GM23338 (cell line): ENCODE data around the gene STK17A. TPM values are rescaled to one million over a fixed set of nuclear protein-coding genes. Genes with fewer than 3 reads are reported as not detected.
"Not testable (repeated sequence)": the region's sequence is repeated elsewhere in the genome, so short reads cannot be mapped to it uniquely, and the experiment has no call there.

Experiments
- ATAC-seq: fragments of 200-7000 bp; cut with Tn5 transposase; 3 replicates; pipeline ENCODE4 v1.9.1; 2020
- DNase-seq: peaks from one replicate; pipeline ENCODE4 v3.0.0-alpha.2; 2015; ENCODE audit warnings: low spot score
- H2AFZ ChIP-seq: fragments of 200-600 bp; sonication (generic); 2 replicates; pipeline ENCODE4 v1.8.0; 2016; ENCODE audit warnings: antibody characterized with exemption, mild to moderate bottlenecking, moderate library complexity
- H3F3A ChIP-seq: fragments of 200-600 bp; sonication (generic); replicated peaks from 2 replicates; pipeline ENCODE4 v1.8.0; 2017; ENCODE audit warnings: antibody characterized with exemption, mixed run types, low read depth
- H3K27ac ChIP-seq: fragments of 200-600 bp; sonication (generic); 2 replicates; pipeline ENCODE4 v1.6.1; 2016; ENCODE audit warnings: low read depth
- H3K27me3 ChIP-seq: fragments of 200-600 bp; sonication (generic); 2 replicates; pipeline ENCODE4 v1.8.0; 2016; ENCODE audit warnings: mild to moderate bottlenecking, mixed run types, moderate library complexity; ENCODE audit not compliant: insufficient read depth
- H3K36me3 ChIP-seq: fragments of 200-600 bp; sonication (generic); 2 replicates; pipeline ENCODE4 v1.8.0; 2016; ENCODE audit warnings: mild to moderate bottlenecking; ENCODE audit not compliant: insufficient read depth
- H3K4me1 ChIP-seq: fragments of 200-600 bp; sonication (generic); 2 replicates; pipeline ENCODE4 v1.8.0; 2016; ENCODE audit warnings: mild to moderate bottlenecking, moderate library complexity; ENCODE audit not compliant: insufficient read depth
- H3K4me2 ChIP-seq: fragments of 200-600 bp; sonication (generic); 2 replicates; pipeline ENCODE4 v1.7.1; 2017; ENCODE audit warnings: mixed run types
- H3K4me3 ChIP-seq: fragments of 200-600 bp; sonication (generic); 2 replicates; pipeline ENCODE4 v1.6.1; 2016; ENCODE audit warnings: mixed run types
- H3K79me2 ChIP-seq: fragments of 200-600 bp; sonication (generic); replicated peaks from 2 replicates; pipeline ENCODE4 v1.8.0; 2017; ENCODE audit warnings: mild to moderate bottlenecking; ENCODE audit not compliant: insufficient read depth
- H3K9me2 ChIP-seq: fragments of 200-600 bp; sonication (generic); 2 replicates; pipeline ENCODE4 v1.8.0; 2017; ENCODE audit not compliant: insufficient read depth
- H4K20me1 ChIP-seq: fragments of 200-600 bp; sonication (generic); replicated peaks from 2 replicates; pipeline ENCODE4 v1.8.0; 2017; ENCODE audit warnings: mild to moderate bottlenecking; ENCODE audit not compliant: insufficient read depth
- H3K27ac Mint-ChIP-seq: 2 replicates; pipeline ENCODE4 v1.8.0; 2020; ENCODE audit warnings: inconsistent platforms, mild to moderate bottlenecking, moderate library complexity, mixed read lengths
- H3K27me3 Mint-ChIP-seq: 3 replicates; pipeline ENCODE4 v1.8.0; 2022; ENCODE audit warnings: low read depth, mild to moderate bottlenecking, moderate library complexity, mixed read lengths, inconsistent platforms; ENCODE audit not compliant: insufficient read depth, poor library complexity
- H3K36me3 Mint-ChIP-seq: 3 replicates; pipeline ENCODE4 v1.8.0; 2021; ENCODE audit warnings: low read depth, mild to moderate bottlenecking, inconsistent platforms, moderate library complexity, mixed read lengths
- H3K4me1 Mint-ChIP-seq: 3 replicates; pipeline ENCODE4 v1.8.0; 2020; ENCODE audit warnings: mild to moderate bottlenecking, inconsistent platforms, mixed read lengths
- H3K4me3 Mint-ChIP-seq: 3 replicates; pipeline ENCODE4 v1.8.0; 2021; ENCODE audit warnings: moderate library complexity, mild to moderate bottlenecking, inconsistent platforms, mixed read lengths
- H3K9me3 Mint-ChIP-seq: 3 replicates; pipeline ENCODE4 v1.8.0; 2020; ENCODE audit warnings: moderate library complexity, mild to moderate bottlenecking, inconsistent platforms, mixed read lengths
- CTCF ChIP-seq, 2 experiments: fragments of 200-600 bp in 1 of 2; sonication (generic) in 1 of 2; conservative IDR thresholded peaks; 2 replicates each; pipeline versions ENCODE4 v1.5.1 to v1.6.1; 2016 to 2017; ENCODE audit warnings: antibody characterized with exemption in 2 of 2, low read depth in 2 of 2, mild to moderate bottlenecking in 2 of 2, moderate library complexity in 1 of 2
- EZH2 ChIP-seq: fragments of 200-600 bp; sonication (generic); IDR thresholded peaks from one replicate; pipeline ENCODE4 v1.8.0; 2017; ENCODE audit warnings: antibody characterized with exemption, mild to moderate bottlenecking, low read depth; ENCODE audit not compliant: unreplicated experiment
- EZH2phosphoT487 ChIP-seq: fragments of 200-600 bp; sonication (generic); IDR thresholded peaks from one replicate; pipeline ENCODE4 v1.8.1; 2018; ENCODE audit warnings: antibody characterized with exemption; ENCODE audit not compliant: unreplicated experiment
- NANOG ChIP-seq: IDR thresholded peaks from 2 replicates; pipeline ENCODE4 v1.6.1; 2016; ENCODE audit warnings: antibody characterized with exemption, borderline replicate concordance
- POLR2AphosphoS5 ChIP-seq: IDR thresholded peaks from 2 replicates; pipeline ENCODE4 v1.6.1; 2016; ENCODE audit warnings: antibody characterized with exemption, low read depth
- REST ChIP-seq: IDR thresholded peaks from one replicate; pipeline ENCODE4 v1.6.1; 2018; ENCODE audit warnings: antibody characterized with exemption; ENCODE audit not compliant: unreplicated experiment
- STAT1 ChIP-seq: IDR thresholded peaks from one replicate; pipeline ENCODE4 v1.6.1; 2016; ENCODE audit warnings: antibody characterized with exemption; ENCODE audit not compliant: unreplicated experiment
- polyA plus RNA-seq: library from polyadenylated mRNA; unstranded; fragments of >200 nt; fragmentation: Nextera tagmentation; extraction: Ambion mirVana; gene quantifications from 2 replicates; pipeline ENCODE4 v1.2.1, GENCODE V29; 2016
- total RNA-seq: library from RNA; depleted of rRNA; stranded (reverse); fragments of >200 nt; shearing (Covaris generic); gene quantifications from 2 replicates; pipeline ENCODE4 v1.2.3, GENCODE V29; 2014

Gene STK17A
- total and polyA plus RNA-seq, 2 experiments from 2014 or later = 21.2 to 21.8 TPM

GRCh38 chr7:43572516-43573049 lies 10.3 kb upstream of the STK17A start (continued):
- TF ChIP-seq REST (no peak), NANOG (no peak), CTCF (conservative IDR thresholded peaks at IDR 0.05; ENCODE audit: low read depth in 2 of 2) (no peak)

- H3K79me2 ChIP-seq, H3K4me3 ChIP-seq, H3K4me2 ChIP-seq, H3K4me1 ChIP-seq, H3K27me3 ChIP-seq, H3K36me3 ChIP-seq, H3K4me3 Mint-ChIP-seq, H3K9me3 Mint-ChIP-seq, H2AFZ ChIP-seq, H3K27ac Mint-ChIP-seq, H3K27me3 Mint-ChIP-seq, ATAC-seq, H3F3A ChIP-seq, DNase-seq, H3K27ac ChIP-seq, H3K36me3 Mint-ChIP-seq, H4K20me1 ChIP-seq, H3K4me1 Mint-ChIP-seq: not testable (repeated sequence)
- peaks cover 12% of the 10 kb centered on the region for H3K9me2 ChIP-seq
Observed at GRCh38 chr7:43573832-43574231, 9.1 kb upstream of the STK17A start.

- Histone ChIP-seq H3K79me2 (no peaks in the 10 kb centered on the region), H3F3A (no peaks in the 10 kb centered on the region), H3K9me2 (peaks cover 12% of the 10 kb centered on the region), H3K27ac (no peak overlapping the region), H3K4me1 (no peaks in the 10 kb centered on the region), H3K4me2 (no peak overlapping the region), H3K27me3 (no peaks in the 10 kb centered on the region), H3K36me3 (no peaks in the 10 kb centered on the region), H2AFZ (no peak overlapping the region), H3K4me3 (no peak overlapping the region), H4K20me1 (no peaks in the 10 kb centered on the region)
- ATAC-seq (no peak), DNase-seq (no peak)
- H3K4me1 Mint-ChIP-seq = peaks cover 8% of the 10 kb centered on the region
- H3K9me3 Mint-ChIP-seq = 0 out of 3 replicates have a peak, but pooled peaks cover 3% of the 10 kb centered on the region
- no peaks in the 10 kb centered on the region for H3K36me3 Mint-ChIP-seq
- H3K27ac Mint-ChIP-seq = no peak overlapping the region
- H3K27me3 Mint-ChIP-seq = no peaks in the 10 kb centered on the region
- no peak overlapping the region for H3K4me3 Mint-ChIP-seq
- TF ChIP-seq STAT1 (no peak), REST (no peak), EZH2phosphoT487 (no peak), EZH2 (no peak), POLR2AphosphoS5 (no peak), CTCF (conservative IDR thresholded peaks at IDR 0.05; ENCODE audit: low read depth in 2 of 2) (no peak)
Observed at GRCh38 chr7:43575506-43575905, 7.4 kb upstream of the STK17A start.
